ENCODE results near the gene GTSF1L.

- no peak for TF ChIP-seq POLR2AphosphoS5 (IDR thresholded peaks at IDR 0.05)
- TF ChIP-seq CTCF (IDR thresholded peaks at IDR 0.05) = no peak
Measured at GRCh38 chr20:43744151-43744611, 17.4 kb upstream of the GTSF1L start.

All from transverse colon (tissue), 4 donors.